Measurements from ENCODE around the gene PDCD1LG2.

PDCD1LG2 gene

GRCh38 chr9:5582835-5583195, 72.5 kb downstream of the PDCD1LG2 start:
- DNase-seq (ENCODE audit: low spot score), result peak; percentile 49
- TF ChIP-seq CTCF (IDR thresholded peaks at IDR 0.05; ENCODE audit: extremely low read depth, missing control alignments), result no peak

GRCh38 chr9:5586391-5586802, 76.1 kb downstream of the PDCD1LG2 start:
- peak; percentile 34 for DNase-seq (ENCODE audit: low spot score)
- no peak for TF ChIP-seq CTCF (IDR thresholded peaks at IDR 0.05; ENCODE audit: extremely low read depth, missing control alignments)

DNA sequence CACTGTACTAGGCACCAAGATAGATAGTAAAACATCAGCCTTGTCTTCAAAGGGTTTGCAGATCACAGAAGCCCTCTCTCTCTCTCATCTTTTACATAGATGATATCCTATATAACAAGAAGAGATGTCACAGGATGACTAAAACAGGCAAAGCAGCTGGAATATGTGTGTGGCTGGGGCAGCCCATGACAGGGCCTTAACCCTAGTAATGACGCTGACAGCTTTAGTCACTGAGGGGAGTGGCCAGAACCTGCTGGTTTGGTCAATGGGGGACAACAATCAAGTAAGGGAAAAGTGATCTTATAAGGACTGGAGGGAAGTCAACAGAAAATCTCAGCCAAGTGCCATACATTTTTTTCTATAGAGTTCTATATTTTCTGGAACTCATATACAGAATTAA, 76.7 kb downstream of the PDCD1LG2 start:
- no peak for DNase-seq (ENCODE audit: low spot score)
- no peak for TF ChIP-seq CTCF (IDR thresholded peaks at IDR 0.05; ENCODE audit: extremely low read depth, missing control alignments)

- no peak for TF ChIP-seq CTCF (IDR thresholded peaks at IDR 0.05; ENCODE audit: extremely low read depth, missing control alignments)
Observed at GRCh38 chr9:5592231-5592630, 81.9 kb downstream of the PDCD1LG2 start.

GRCh38 chr9:5592904-5593303, 82.6 kb downstream of the PDCD1LG2 start:
- DNase-seq (ENCODE audit: low spot score), result no peak
- no peak for TF ChIP-seq CTCF (IDR thresholded peaks at IDR 0.05; ENCODE audit: extremely low read depth, missing control alignments)

More at GRCh38 chr9:5592231-5592630, 81.9 kb downstream of the PDCD1LG2 start:
- no peak for DNase-seq (ENCODE audit: low spot score)

DNA sequence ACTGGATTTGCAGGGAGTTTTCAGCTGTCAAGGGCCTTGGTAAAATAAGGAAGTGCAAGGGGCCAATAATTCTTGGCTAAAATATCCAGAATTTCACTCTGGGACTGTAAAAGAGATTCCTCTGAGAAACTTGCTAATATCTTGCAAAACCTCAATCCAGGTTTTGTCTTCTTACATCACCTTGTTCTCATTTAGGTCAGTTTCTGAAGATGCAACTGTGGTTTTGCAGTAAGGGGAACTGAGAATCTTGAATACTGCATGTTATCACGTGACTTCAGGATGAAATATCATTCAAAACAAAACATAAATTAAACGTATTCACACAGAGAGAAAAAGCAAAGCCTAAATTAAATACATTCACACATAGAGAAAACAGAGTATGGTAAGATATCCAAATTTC, 83.6 kb downstream of the PDCD1LG2 start:
- DNase-seq (ENCODE audit: low spot score), result peak; percentile 58
- TF ChIP-seq CTCF (IDR thresholded peaks at IDR 0.05; ENCODE audit: extremely low read depth, missing control alignments), result no peak

- no peak for TF ChIP-seq CTCF (IDR thresholded peaks at IDR 0.05; ENCODE audit: extremely low read depth, missing control alignments)
- no peak for DNase-seq (ENCODE audit: low spot score)
Observed at GRCh38 chr9:5596173-5596572, 85.8 kb downstream of the PDCD1LG2 start.
